Measurements from ENCODE around the gene TIMP2.
"Not testable (repeated sequence)": the region's sequence is repeated elsewhere in the genome, so short reads cannot be mapped to it uniquely, and the experiment has no call there.

DNA sequence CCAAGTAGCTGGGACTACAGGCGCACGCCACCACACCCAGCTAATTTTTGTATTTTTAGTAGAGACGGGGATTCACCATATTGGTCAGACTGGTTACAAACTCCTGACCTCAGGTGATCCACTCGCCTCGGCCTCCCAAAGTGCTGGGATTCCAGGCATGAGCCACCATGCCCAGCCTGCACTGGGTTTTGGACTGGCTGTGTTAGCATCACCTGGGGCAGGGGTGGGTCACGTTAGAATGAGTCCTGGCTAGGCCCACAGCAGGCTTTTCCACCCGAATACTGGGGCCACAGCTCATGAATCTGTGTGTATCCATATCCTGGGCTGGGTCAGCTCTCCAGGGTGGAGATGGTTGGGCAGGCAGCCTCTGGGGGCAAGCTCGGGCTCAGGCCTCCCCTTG lies 23.0 kb downstream of the TIMP2 start:
- TF ChIP-seq EZH2phosphoT487 (IDR thresholded peaks at IDR 0.05; ENCODE audit: borderline replicate concordance, low read length) = not testable (repeated sequence)
- TF ChIP-seq, protein P1, sequence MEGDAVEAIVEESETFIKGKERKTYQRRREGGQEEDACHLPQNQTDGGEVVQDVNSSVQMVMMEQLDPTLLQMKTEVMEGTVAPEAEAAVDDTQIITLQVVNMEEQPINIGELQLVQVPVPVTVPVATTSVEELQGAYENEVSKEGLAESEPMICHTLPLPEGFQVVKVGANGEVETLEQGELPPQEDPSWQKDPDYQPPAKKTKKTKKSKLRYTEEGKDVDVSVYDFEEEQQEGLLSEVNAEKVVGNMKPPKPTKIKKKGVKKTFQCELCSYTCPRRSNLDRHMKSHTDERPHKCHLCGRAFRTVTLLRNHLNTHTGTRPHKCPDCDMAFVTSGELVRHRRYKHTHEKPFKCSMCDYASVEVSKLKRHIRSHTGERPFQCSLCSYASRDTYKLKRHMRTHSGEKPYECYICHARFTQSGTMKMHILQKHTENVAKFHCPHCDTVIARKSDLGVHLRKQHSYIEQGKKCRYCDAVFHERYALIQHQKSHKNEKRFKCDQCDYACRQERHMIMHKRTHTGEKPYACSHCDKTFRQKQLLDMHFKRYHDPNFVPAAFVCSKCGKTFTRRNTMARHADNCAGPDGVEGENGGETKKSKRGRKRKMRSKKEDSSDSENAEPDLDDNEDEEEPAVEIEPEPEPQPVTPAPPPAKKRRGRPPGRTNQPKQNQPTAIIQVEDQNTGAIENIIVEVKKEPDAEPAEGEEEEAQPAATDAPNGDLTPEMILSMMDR (IDR thresholded peaks at IDR 0.05; ENCODE audit: low read depth, low read length, poor library complexity, severe bottlenecking) = not testable (repeated sequence)

Measured in DOHH2 (cell line).